ENCODE results near the gene VPS72. TPM values are rescaled to one million over a fixed set of nuclear protein-coding genes. Genes with fewer than 3 reads are reported as not detected.

Gene VPS72
- total RNA-seq, 1 experiment from 2014 or later = 103 TPM

- DNase-seq (ENCODE audit: low spot score) (no peak), ATAC-seq (no peak)
- ChIA-PET CTCF (no interaction called here), POLR2A (interaction anchor here (0.7 kb wide), 1 partner anchor 16 kb away, joined by 3 read pairs; no protein-coding TSS in a partner anchor)
- TF ChIP-seq ZBTB43 (CRISPR knock-in tag; IDR thresholded peaks at IDR 0.05) (no peak), ZNF425 (CRISPR knock-in tag; conservative IDR thresholded peaks at IDR 0.05) (no peak), MLX (CRISPR knock-in tag; IDR thresholded peaks at IDR 0.05) (no peak), ETV6 (CRISPR knock-in tag; IDR thresholded peaks at IDR 0.05) (no peak), TEAD1 (CRISPR knock-in tag; IDR thresholded peaks at IDR 0.05) (no peak), MYBL2 (CRISPR knock-in tag; IDR thresholded peaks at IDR 0.05) (no peak), RORB (CRISPR knock-in tag; IDR thresholded peaks at IDR 0.05) (no peak), CREM (CRISPR knock-in tag; IDR thresholded peaks at IDR 0.05) (no peak), ELF4 (CRISPR knock-in tag; IDR thresholded peaks at IDR 0.05; ENCODE audit: low read depth) (no peak), FOXK1 (CRISPR knock-in tag; IDR thresholded peaks at IDR 0.05) (no peak), OVOL2 (CRISPR knock-in tag; IDR thresholded peaks at IDR 0.05; ENCODE audit: borderline replicate concordance) (no peak)
- Mint-ChIP-seq H3K27me3 (ENCODE audit: low read depth) (no peaks in the 10 kb centered on the region), H3K27ac (no peak overlapping the region), H3K36me3 (peaks cover 58% of the 10 kb centered on the region), H3K9me3 (no peaks in the 10 kb centered on the region), H3K4me1 (peaks cover 9% of the 10 kb centered on the region), H3K4me3 (no peak overlapping the region)
Measured at GRCh38 chr1:151184211-151184610, 5.8 kb downstream of the VPS72 start.

GRCh38 chr1:151176514-151177045, 13.4 kb downstream of the VPS72 start:
- no peak overlapping the region for H3K4me3 Mint-ChIP-seq
- no peak overlapping the region for H3K27ac Mint-ChIP-seq
- TF ChIP-seq CREM (CRISPR knock-in tag; IDR thresholded peaks at IDR 0.05) (no peak), ZNF512 (CRISPR knock-in tag; IDR thresholded peaks at IDR 0.05; ENCODE audit: borderline replicate concordance) (no peak), ZNF425 (CRISPR knock-in tag; conservative IDR thresholded peaks at IDR 0.05) (no peak), GRHL2 (CRISPR knock-in tag; IDR thresholded peaks at IDR 0.05; ENCODE audit: insufficient replicate concordance, severe bottlenecking) (no peak), ZNF219 (CRISPR knock-in tag; IDR thresholded peaks at IDR 0.05; ENCODE audit: borderline replicate concordance) (no peak), ZNF671 (CRISPR knock-in tag; IDR thresholded peaks at IDR 0.05) (no peak), KAT7 (CRISPR knock-in tag; IDR thresholded peaks at IDR 0.05; ENCODE audit: borderline replicate concordance) (no peak), NFATC4 (CRISPR knock-in tag; IDR thresholded peaks at IDR 0.05) (no peak), IRF2 (CRISPR knock-in tag; IDR thresholded peaks at IDR 0.05; ENCODE audit: borderline replicate concordance, low read depth) (no peak), SOX15 (CRISPR knock-in tag; IDR thresholded peaks at IDR 0.05) (no peak), USF1 (CRISPR knock-in tag; IDR thresholded peaks at IDR 0.05) (no peak), IRF1 (CRISPR knock-in tag; IDR thresholded peaks at IDR 0.05) (no peak)
- DNase-seq (ENCODE audit: low spot score) (no peak), ATAC-seq (no peak)
- H3K36me3 Mint-ChIP-seq = peaks cover 48% of the 10 kb centered on the region
- H3K9me3 Mint-ChIP-seq = no peaks in the 10 kb centered on the region
- no peaks in the 10 kb centered on the region for H3K27me3 Mint-ChIP-seq (ENCODE audit: low read depth)
- ChIA-PET CTCF (interaction anchor here (0.7 to 1.9 kb wide), 5 partner anchors 10 to 124 kb away, joined by 3 to 8 read pairs (median 6); partner anchors contain the start of genes LYSMD1, SCNM1 and VPS72), POLR2A (no interaction called here)
- no peaks in the 10 kb centered on the region for H3K4me1 Mint-ChIP-seq
